HT-29 (cell line): ENCODE data around the gene CFAP299. TPM values are rescaled to one million over a fixed set of nuclear protein-coding genes. Genes with fewer than 3 reads are reported as not detected.

Source experiments
- DNase-seq: peaks from one replicate; pipeline ENCODE4 v3.0.0-alpha.2; 2015; ENCODE audit warnings: low spot score
- total RNA-seq: library from RNA; depleted of rRNA; stranded (reverse); fragments of >200 nt; shearing (Covaris generic); gene quantifications from 2 replicates; pipeline ENCODE4 v1.2.3, GENCODE V29; 2014; rRNA removed

The CFAP299 gene
- total RNA-seq, 1 experiment from 2014 or later: not detected

DNA sequence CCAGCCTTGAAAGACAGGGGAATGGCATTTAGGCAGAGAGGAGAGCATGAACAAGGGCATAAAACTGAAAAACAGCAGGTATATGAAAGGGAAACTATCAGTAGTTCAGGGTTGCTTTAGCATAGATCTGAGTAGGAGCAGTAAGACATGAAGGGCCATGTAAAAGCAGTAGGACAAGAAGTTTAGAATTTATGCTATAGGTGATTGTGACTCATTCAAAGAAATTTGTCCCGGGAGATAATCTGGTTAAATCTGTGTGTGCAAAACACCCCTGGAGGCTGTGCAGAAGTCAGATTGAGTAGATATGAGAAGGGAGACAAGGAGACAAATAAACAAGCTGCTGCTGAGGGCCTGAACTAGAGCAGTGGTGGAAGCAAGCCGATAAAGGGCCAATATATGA lies 585.9 kb downstream of the CFAP299 start:
- DNase-seq: peak; percentile 51

- no peak for DNase-seq
Observed at GRCh38 chr4:80922941-80923340, 587.4 kb downstream of the CFAP299 start.

DNA sequence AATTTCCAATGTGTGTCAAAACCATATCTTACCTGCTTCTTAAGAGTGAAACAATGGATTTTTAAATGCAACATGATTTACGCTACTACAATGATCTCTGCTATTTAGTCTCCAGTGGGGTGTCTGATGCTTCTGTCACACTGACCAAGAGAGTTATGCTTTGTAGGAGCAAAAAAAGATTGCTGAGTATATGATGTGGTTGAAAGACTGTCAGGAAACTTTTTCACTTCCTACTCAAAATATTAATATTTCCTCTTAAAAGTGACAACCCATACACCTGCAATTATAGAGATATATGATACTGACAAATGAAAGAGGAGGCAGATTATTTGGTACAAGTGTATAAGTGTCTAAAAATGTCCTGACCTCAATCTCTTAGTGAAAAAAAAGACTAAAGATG lies 589.8 kb downstream of the CFAP299 start:
- DNase-seq: no peak

DNA sequence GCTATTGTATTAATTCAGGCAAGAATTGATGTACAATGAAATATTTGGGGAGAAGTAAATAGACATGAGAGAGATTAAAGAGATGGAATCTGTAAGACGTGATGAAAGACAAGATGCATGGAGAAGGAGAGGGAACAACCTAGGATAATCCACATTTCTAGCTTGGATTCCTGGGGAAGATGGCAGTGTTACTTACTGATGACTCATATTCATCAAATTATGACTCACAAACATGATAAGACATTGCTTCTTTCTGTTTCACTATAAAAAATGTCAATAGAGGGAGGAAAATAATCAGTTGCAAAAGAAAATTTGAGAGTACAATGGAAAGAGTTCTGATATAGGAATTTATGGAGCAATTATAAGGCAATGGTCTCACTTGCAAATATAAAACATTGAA lies 590.9 kb downstream of the CFAP299 start:
- DNase-seq: peak; percentile 33

- DNase-seq: no peak
Observed at GRCh38 chr4:80926891-80927290, 591.4 kb downstream of the CFAP299 start.

DNA sequence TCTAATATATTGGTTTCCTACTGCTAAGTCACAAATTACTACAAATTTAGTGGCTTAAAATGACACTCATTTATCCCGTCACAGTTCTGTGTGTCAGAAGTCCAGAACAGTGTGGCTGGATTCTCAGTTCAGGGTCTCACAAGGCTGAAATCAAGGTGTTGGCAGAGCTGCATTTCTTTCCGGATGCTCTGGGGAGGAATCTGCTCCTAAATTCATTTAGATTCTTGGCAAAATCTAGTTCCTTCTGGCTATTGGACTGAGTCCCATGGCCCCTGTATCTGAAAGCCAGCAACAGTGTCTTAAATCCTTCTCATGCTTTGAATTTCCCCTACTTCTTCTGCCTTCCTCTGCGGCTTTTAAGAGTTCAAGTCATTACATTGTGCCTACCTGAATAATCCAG lies 591.9 kb downstream of the CFAP299 start:
- no peak for DNase-seq

- no peak for DNase-seq
Observed at GRCh38 chr4:80931631-80932081, 596.1 kb downstream of the CFAP299 start.

DNA sequence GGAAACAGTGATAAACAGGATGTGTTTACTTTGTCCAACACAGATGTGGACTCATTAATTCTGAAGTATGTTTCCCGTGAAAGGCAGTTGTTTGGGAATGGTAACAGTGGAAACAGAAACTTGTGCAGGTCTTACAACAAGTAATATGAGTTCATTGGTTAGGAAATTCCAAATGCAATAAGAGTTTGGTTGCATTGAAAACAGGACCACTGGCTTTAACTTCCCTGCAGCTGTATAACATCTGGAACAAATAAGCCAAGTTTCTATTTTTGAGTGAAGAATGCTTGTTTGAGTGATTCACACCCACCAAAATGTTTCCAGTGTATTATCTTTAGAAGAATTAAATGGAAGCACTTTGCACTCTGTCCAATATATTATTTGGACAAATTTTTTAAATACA lies 612.6 kb downstream of the CFAP299 start:
- DNase-seq: no peak

DNA sequence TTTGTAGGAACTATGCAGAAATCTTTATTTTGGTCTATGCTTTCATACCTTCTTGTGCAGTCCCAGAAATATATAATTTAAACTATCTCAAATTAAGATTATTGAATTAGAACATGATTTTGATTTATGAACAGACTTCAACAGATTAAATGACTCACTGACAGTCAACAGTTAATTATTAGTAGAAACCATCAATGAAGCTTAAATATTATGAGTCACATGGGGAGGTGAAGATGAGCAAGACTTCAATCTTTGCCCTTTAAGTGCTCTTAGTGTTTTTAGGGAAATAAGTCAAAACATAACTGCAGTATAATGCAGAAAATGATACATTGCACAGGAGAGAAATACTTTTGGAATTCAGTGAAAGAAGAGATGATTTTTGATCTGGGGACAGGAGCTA lies 613.5 kb downstream of the CFAP299 start:
- no peak for DNase-seq

DNA sequence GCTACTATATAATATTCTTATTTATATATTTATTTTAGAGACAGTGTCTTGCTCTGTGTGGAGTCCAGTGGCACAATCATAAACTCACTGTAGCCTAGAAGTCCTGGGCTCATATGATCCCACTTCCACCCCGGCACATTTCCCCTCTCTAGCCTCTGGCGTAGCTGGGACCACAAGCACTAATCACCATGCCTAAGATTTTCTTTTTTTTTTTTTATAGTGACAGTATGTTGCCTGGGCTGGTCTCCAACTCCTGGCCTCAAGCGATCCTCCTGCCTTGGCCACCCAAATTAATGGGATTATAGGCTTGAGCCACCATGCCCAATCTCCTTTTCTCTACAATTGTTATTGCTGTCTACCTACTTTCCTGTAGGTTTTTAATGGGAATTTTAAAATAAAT lies 620.9 kb downstream of the CFAP299 start:
- DNase-seq: no peak

GRCh38 chr4:80963051-80963450 lies 627.5 kb downstream of the CFAP299 start:
- DNase-seq: peak; percentile 22

DNA sequence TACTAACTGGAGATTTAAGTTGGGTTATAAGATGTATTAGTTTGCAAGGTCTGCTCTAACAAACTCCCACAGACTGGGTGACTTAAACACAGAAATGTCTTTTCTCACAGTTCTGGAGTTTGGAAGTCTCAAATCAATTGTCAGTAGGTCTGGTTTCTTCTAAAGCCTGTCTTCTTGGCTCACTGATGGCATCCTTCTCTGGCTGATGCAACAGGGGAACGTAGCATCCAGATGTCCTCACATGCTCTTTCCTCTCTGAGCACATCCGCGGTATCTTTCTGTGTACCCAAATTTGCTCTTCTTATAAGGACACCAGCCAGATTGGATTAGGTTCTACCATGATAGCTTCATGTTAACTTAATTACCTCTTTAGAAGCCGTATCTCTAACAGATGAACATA lies 631.8 kb downstream of the CFAP299 start:
- DNase-seq: no peak

GRCh38 chr4:80980239-80980638 lies 644.7 kb downstream of the CFAP299 start:
- no peak for DNase-seq

- no peak for DNase-seq
Observed at GRCh38 chr4:80986011-80986410, 650.5 kb downstream of the CFAP299 start.

DNA sequence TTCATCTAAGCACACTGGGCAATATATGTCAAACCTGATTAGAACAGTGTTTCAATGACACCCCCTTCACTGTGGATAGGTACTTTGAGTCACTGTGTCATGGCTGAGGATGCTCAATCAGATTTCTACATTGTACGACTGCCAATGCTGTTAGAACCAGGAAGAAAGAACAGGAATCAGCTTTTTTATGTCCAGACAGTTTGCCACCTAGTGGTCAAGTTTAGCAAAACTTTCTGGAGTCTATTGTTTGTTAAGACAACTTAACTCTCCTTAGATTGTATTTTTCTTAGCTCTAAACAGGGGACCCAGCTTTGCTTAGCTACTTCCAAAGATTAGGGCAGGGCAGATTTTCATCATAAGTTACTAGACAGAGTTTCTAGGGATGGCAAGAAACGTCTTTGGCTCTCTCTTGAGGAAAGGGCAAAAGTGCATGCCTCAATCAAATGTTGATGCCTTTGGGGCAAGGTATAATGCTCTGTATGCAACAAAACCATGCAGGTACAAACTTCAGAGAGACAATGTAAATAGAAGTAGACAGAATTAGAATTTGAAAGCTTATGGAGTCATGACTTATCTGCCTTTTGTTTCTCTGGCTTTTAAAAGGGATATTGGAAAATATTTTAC lies 654.5 kb downstream of the CFAP299 start:
- peak; percentile 89 for DNase-seq

DNA sequence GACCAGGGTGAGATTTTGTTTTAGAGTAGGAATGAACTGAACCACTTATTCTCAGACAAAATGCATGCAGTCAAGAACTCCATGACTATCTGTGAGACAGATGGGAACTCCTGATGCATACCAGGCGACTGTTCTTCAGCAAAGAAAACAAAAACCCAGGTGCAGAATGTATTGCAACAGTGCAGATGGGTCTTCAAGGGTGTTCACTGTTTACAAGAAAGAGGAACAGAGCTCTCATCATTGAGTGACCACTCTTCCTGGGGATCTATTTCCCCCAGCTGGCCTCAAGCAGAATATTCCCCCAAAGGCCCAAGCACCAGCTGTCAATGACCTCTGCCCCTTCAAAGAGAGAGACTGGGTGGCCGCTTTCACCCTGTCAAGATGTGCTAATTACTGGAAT lies 655.3 kb downstream of the CFAP299 start:
- DNase-seq: no peak

GRCh38 chr4:80999943-81000342 lies 664.4 kb downstream of the CFAP299 start:
- no peak for DNase-seq

DNA sequence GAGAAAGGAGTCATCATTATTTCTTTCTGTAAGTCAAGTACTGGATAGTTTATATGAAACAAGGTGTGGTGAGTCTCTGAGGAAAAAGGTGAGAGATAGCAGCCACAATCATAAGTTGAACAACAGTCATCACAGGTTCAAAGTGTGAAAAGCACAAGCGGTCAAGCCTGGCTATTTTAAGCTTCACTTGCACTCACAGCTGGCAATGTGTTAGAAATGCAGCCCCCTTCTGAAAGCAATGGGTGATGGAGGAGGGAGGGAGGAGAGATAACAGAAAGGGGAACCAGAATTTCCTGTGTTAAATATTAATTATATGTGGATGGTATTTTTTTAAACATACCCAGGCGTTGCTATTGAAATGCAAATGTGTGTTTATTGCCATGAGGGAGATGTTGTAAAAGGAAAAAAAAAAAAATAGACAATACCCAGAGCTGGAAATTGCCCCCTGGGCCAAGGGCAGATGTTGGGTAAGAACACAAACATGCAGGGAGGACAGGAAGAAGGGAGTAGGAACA lies 668.1 kb downstream of the CFAP299 start:
- no peak for DNase-seq

DNA sequence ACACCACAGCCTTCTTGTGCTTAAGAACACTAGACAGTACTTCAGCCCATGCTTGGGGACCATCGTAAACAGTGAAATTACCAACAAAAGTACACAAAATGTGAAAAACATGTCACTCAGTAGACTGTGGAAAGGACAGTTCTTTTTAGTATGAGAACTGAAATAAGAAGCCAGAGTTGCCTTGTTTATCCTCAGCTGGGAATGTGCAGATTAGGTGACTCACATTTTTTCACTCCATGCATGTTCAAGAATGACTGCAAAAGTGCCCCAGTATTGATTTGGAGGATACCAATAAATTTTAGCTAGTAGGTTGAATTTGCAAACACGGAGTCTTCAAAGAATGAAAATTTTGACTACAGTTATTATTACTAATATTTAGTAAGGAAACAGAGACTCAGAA lies 671.9 kb downstream of the CFAP299 start:
- no peak for DNase-seq

Other genes with a start within 250 kb of the CFAP299 start
- 5.7 and 7.0 TPM in 2 replicates for gene PRDM8, start 138.2 kb upstream of the CFAP299 start, total RNA-seq
- gene FGF5, start 69.1 kb upstream of the CFAP299 start, total RNA-seq: not detected in 2 replicates